Fibroblast of skin of abdomen (primary cell): Measurements from ENCODE around the gene COLQ.

Experiments
- DNase-seq: peaks from one replicate; pipeline ENCODE4 v3.0.0-alpha.2; 2013

COLQ gene

DNA sequence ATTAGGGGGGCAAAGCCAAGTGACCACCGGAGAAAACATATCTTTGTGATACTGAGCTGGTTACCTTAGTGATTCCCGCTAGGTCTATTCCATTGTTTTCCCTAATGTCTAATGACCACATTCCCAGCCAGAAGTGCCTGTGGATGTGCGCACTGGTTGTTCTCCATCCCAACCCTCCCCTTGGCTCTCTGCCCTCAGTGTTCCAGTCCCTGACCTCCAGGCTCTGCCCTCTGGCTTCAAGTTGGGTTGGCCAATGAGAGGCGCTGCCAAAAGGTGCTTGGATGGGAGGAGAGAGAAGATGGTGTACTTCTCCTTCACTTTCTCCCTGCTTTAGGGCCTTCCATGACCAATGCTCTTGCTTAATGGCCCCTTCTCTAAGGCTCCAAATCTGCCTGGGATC lies 2.4 kb downstream of the COLQ start:
- DNase-seq: no peak

GRCh38 chr3:15514663-15515340 lies 6.7 kb downstream of the COLQ start:
- DNase-seq: no peak

DNA sequence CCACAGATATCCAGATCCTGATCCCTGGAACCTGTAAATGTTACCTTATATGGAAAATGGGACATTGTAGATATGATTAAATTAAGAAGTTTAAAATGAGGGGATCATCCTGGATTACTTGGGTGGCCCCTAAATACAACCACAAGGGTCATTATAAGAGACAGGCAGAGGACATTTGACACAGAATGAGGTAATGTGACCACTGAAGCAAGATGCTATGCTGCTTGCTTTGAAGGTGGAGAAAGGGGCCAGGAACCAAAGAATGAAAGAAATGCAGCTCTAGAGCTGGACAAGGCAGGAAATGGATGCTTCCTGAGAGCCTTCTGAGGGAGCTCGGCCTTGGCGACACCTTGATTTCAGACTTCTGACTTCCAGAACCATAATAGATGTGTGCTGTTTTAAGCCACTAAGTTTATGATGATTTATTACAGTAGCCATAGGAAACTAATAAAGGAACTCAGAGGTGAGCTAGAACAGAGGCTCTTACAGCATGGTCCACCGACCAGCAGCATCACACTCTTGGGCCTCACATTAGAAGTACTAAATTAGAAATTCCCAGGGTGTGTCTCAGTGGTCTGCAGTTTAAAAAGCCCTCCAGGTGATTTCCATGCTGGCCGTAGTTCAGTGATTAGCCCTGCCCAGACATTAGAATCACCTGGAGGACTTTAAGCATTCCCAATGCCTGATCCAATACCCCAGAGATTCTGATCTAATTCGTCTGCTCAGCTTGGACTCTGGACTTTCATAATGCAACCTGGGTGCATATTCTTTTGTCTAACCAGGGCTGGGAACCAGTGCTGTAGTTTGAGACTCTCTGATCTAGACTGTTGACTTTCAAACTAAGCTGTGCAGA lies 7.5 kb downstream of the COLQ start:
- no peak for DNase-seq

- DNase-seq: no peak
Observed at GRCh38 chr3:15513116-15513515, 8.4 kb downstream of the COLQ start.

DNA sequence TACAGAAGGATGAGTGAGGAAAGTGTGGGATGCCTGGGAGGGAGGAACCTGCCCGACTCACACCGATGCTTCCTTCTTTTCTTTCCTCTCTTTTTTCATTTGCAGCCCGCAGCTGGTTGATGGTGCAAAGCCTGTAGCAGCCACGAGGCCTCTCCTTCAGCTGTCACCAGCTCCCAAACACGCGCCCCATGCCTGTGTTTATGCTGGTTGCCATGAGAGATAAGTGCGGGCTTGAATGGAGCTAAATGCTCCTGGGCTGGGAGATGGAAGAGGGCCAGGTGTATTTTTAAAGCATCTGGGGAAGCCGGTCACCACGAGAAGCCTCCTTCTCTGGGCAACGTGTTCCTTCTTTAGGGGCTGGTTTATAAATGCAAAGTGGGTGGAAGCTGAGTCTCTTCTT lies 9.3 kb downstream of the COLQ start:
- no peak for DNase-seq

GRCh38 chr3:15511156-15511555 lies 10.3 kb downstream of the COLQ start:
- no peak for DNase-seq

DNA sequence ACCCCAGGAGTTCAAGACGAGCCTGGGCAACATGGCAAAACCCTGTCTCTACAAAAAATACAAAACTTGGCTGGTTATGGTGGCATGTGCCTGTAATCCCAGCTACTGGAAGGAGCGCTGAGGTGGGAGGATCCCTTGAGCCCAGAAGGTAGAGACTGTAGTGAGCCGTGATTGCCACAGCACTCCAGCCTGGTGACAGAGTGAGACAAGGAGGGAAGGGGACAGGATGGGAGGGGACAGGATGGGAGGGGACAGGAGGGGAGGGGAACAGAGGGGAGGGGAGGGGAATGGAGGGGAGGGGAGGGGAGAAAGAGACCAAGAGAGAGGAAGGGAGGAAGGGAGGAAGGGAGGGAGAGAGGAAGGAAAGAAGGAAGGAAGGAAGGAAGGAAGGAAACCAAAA lies 11.0 kb downstream of the COLQ start:
- DNase-seq: no peak

GRCh38 chr3:15506571-15506970 lies 14.9 kb downstream of the COLQ start:
- no peak for DNase-seq

DNA sequence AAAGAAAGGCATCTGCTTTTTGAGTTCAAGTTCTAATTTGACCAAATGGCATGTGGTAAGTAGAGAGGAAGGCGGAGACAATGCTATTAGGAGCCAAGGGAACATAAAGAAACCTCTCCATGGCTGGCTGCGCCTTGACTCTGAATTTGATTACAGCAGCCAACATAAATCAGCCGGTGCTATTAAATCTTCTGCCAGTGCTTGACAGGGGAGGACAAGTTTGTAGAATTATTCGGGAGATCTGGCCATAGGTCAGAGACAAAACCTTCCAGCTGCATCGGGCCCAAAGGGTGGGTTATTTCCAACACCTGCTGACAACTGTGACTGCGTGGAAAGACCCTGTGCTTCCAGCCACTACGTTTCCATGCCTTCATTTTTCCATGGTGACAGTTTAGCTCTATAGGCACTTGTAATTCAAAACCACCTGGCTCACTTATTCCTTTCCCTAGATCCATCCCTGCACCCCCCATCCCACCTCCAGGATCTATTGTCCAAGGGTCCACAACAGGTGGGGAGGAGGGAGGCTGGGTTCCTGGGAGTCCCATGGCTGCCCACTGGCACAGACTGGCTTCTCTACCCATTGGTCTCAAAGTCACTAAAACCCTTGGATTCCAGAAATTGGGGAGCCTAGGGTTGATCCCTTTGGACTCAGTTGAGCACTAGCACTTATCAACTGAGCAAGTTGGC lies 15.9 kb downstream of the COLQ start:
- no peak for DNase-seq

GRCh38 chr3:15502616-15503015 lies 18.9 kb downstream of the COLQ start:
- DNase-seq: no peak

DNA sequence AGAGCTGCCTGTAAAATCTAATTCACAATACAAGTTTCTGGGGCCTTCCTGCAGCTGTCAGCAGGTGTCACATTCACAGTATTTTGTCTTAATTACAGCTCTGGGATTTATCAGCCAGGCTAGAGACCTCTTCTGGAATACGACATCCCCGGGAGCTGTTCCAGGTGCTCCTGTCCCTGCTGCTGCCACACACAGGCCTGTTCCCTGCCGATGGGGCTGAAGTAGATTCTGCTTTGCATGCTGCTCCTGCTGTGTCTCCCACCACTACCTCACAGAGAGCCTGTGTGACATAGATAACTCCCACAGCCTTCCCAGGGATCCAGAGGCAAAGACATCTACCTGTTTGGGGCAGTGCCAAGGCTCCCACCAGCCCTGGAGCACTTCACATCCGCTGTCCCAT lies 20.4 kb downstream of the COLQ start:
- DNase-seq: no peak

DNA sequence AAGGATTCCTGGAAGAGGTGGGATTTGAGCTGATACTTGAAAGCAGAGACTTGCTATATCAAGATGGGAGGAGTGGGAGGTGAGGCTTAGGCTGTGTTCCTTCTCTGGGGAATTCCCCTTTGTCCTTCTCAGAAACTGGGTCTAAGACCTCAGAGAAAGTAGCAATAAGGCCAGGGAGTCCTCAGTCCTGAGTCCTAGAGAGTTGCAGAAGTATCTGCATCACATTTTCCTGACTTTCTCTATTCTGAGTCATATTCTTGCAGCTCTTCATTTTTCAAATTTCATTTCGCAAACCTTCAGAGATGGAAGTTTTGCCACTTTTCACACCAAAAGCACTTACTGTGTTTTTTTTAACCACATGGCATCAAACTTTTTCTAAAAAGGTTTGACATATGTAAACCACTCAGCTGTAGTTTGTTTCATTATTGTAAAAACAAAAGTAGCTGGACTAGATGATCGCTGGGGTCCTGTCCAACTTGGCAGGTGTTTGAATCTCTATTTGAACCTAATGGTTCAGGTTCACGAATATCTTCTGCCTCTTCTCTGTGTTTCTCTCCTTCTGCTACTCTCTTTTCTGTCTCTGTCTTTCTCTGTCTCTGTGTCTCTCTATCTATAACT lies 21.3 kb downstream of the COLQ start:
- DNase-seq: no peak

- no peak for DNase-seq
Observed at GRCh38 chr3:15499536-15499935, 22.0 kb downstream of the COLQ start.

DNA sequence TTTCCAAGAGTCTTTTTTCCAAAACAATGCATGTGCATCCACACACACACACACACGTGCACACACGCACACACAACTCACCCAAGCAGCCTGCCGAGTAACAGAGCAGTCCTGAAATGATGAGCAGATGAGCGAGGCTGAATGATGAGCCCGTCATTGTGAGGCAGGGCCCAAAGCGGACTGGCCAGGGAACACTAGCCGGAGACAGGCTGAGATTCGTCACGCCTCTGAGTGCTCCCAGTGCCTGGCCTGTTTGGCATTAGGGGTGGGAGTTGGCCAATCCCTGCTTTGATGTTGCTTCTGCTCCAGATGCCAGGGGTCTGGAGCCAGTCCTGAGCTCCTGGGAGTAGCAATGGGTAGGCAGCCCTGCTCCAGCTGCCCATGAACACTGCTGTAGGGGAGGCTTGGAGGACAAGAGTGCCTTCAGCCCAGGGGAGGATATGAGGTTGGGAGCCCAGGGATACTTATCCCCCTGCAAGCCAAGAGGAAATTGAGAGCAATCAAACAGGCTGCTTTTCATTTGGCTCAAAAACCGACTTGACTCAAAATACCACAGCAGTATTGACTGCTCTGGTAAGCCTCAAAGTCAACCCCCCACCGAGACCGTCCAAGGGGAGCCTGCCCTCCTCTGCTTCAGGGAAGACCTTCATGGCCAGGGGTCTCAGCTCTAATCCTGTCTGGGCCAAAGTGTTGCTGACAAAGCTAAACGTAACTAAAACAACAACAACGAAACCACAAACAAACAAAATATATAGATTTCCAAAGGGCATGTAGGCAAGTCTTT lies 22.9 kb downstream of the COLQ start:
- DNase-seq: peak; percentile 37

- DNase-seq: no peak
Observed at GRCh38 chr3:15497964-15498363, 23.5 kb downstream of the COLQ start.

DNA sequence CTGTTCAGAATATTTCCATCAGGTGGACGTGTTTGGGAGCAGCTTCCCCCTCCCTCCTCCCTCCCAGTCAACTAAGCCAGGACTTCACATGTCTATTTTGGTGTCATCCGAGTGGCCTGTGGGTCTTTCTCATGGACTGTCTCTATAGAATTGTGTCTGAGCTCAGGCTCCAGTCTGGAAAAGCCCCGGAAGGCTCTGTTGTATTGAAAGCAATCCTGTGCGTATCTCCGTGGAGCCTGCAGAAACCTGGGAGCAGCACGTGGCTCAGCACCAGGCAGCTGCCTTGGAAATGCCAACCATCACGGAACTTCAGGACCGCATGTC lies 25.2 kb downstream of the COLQ start:
- no peak for DNase-seq

- no peak for DNase-seq
Observed at GRCh38 chr3:15495461-15496340, 25.8 kb downstream of the COLQ start.

DNA sequence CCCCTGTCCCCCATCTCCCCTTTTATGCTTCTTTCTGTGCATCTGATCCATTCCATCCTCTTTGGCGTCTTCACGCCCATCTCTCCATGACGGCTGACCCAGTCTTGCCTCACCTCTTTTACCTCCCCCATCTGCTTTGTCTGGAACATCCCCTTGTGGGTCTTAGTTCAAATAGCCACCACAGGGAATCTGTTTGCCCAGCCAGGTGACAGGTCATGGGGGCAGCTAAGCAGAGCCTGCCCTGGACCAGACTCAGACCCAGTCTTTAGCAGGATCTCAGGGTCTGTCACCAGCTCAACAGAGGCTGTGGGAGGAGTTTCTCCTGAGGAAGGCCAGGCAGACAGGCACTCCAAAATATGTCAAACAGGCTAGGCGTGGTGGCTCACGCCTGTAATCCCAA lies 28.1 kb downstream of the COLQ start:
- no peak for DNase-seq

DNA sequence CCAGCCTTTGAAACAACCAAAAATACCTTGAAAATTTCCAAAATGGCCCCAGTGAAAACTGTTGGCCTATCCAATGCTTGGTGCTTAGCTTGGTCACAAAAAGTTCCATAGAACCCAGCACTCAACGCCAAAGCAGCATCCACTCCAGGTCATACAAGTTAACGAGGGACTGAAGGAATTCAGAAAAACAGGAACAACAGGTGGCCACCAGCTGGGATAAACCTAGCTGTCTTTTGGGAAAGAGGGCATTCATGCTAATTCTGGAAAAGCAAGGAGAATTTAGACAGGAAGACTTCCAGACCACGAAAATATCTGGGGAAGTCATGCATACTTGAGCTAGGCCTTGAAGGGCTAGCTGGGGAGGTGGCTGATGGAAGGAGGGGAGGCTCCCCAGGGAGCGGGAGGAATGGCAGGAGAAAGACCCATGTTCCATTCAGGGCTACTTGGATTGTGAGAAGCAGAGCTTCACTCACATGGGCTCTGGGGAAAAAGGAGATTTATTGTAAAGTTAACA lies 28.6 kb downstream of the COLQ start:
- no peak for DNase-seq

- no peak for DNase-seq
Observed at GRCh38 chr3:15491143-15491542, 30.4 kb downstream of the COLQ start.

DNA sequence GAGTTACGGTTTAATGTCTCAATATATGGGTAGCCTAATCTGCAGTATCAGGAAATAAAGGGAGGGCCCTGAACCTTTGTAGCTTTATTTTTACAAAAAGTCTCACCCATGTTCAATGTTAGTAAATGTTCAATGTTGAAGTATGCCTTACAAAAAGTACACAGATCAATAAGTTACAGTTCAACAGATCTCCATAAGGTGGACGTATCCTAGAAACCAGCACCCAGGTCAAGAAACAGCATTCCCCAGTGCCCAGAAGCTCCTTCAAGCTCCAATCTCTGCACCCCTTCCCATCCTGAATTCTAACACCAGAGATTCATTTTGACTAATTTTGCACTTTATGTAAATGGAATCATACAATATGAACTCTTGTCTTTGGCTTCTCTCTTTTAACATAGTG lies 31.3 kb downstream of the COLQ start:
- no peak for DNase-seq
